Activated CD8-positive, alpha-beta T cell treated with anti-CD3 and anti-CD28 coated beads for 36 hours (primary cell): ENCODE measurements around the gene PCDHGB6. TPM values are rescaled to one million over a fixed set of nuclear protein-coding genes. Genes with fewer than 3 reads are reported as not detected.
"Not testable (repeated sequence)": the region's sequence is repeated elsewhere in the genome, so short reads cannot be mapped to it uniquely, and the experiment has no call there.

ENCODE experiments used
- ATAC-seq: fragments of 200-7000 bp; cut with Tn5 transposase; one replicate; pipeline ENCODE4 v1.10.0; 2021; ENCODE audit warnings: mild to moderate bottlenecking, moderate library complexity
- CTCF ChIA-PET: fragments of 350-600 bp; sonication (Branson Sonifier 250); formaldehyde crosslinking; loops from one replicate; lab custom pipeline; 2021; ENCODE audit warnings: antibody characterized with exemption; lab: Charles Lee
- POLR2A ChIA-PET: fragments of 350-600 bp; sonication (Branson Sonifier 250); formaldehyde crosslinking; loops from one replicate; lab custom pipeline; 2021; ENCODE audit warnings: antibody characterized with exemption; lab: Charles Lee
- DNase-seq: peaks from one replicate; pipeline ENCODE4 v3.0.0-alpha.2; 2020
- H3K27ac Mint-ChIP-seq: one replicate; pipeline ENCODE4 v1.8.0; 2021; ENCODE audit warnings: mild to moderate bottlenecking, mixed read lengths
- H3K27me3 Mint-ChIP-seq: one replicate; pipeline ENCODE4 v1.8.0; 2021; ENCODE audit warnings: mixed read lengths
- H3K36me3 Mint-ChIP-seq: one replicate; pipeline ENCODE4 v1.8.0; 2021; ENCODE audit warnings: low read depth, mixed read lengths
- H3K4me1 Mint-ChIP-seq: one replicate; pipeline ENCODE4 v1.8.0; 2021; ENCODE audit warnings: low read depth, mixed read lengths
- H3K4me3 Mint-ChIP-seq: one replicate; pipeline ENCODE4 v1.8.0; 2021; ENCODE audit warnings: mild to moderate bottlenecking, moderate library complexity, mixed read lengths
- H3K9me3 Mint-ChIP-seq: one replicate; pipeline ENCODE4 v1.8.0; 2021; ENCODE audit warnings: mixed read lengths
- intact Hi-C: fragments of 100-400 bp; cut with micrococcal nuclease; formaldehyde crosslinking; loops from one replicate; pipeline ENCODE4 v1.10.0; 2022
- total RNA-seq, 2 experiments: library from RNA; stranded (reverse); gene quantifications; one replicate each; pipeline ENCODE4 v1.2.3, GENCODE V29; 2021
- TF ChIP-seq, protein P1 (sequence below): fragments of 200-600 bp; IDR thresholded peaks from one replicate; pipeline ENCODE4 v1.8.0; 2022; ENCODE audit warnings: antibody characterized with exemption, mild to moderate bottlenecking

The PCDHGB6 gene
- total RNA-seq, 2 experiments from 2014 or later = 0.09 TPM; not detected in 1

DNA sequence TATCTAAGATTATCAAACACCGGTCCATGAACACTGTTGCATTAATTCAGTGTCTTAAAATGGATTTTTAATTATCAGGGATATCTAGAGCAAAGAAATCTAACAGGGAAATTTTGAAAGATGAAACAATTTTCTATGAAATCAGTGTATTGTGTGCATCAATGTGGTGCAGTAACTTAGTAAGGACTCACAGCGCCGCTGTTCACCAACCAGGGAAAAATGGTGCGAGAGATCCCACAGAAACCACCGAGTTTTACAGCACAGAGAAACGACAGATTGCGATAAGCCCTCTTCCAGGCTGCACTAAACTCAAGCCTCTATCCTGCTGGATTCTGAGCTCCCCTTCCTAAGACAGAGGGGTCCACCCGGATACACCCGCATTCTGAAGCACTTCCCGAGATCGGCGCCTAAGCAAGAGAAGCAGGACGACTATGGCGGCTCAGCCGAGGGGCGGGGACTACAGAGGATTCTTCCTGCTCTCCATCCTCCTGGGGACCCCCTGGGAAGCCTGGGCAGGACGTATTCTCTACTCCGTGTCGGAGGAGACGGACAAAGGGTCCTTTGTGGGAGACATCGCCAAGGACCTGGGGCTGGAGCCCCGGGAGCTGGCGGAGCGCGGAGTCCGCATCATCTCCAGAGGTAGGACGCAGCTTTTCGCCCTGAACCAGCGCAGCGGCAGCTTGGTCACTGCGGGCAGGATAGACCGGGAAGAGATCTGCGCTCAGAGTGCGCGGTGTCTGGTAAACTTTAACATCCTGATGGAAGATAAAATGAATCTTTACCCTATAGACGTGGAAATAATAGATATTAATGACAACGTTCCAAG lies 25.1 kb upstream of the PCDHGB6 start, which contains the start of gene PCDHGA7:
Gene PCDHGA7 (plus strand): TSS at position 274 of the 826 bp plus-strand sequence. CDS start 158 bp downstream, at position 432.
- intact Hi-C loops = no loop called here

DNA sequence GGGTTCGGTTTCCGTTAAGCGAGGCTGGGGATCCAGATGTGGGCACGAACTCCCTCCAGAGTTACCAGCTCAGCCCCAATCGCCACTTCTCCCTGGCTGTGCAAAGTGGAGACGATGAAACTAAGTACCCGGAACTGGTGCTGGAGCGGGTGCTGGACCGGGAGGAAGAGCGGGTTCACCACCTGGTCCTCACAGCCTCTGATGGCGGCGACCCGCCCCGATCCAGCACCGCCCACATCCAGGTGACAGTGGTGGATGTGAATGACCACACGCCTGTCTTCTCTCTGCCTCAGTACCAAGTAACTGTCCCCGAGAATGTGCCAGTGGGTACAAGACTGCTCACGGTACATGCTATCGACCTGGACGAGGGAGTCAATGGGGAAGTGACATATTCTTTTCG lies 24.5 kb upstream of the PCDHGB6 start:
- CTCF ChIA-PET = interaction anchor here (0.8 kb wide), 1 partner anchor 13 kb away, joined by 3 read pairs; no protein-coding TSS in a partner anchor
- no peak overlapping the region for H3K4me3 Mint-ChIP-seq
- peaks cover 22% of the 10 kb centered on the region for H3K9me3 Mint-ChIP-seq

More for the DNA sequence above, 25.1 kb upstream of the PCDHGB6 start, which contains the start of gene PCDHGA7:
- POLR2A ChIA-PET = no interaction called here
- H3K27ac Mint-ChIP-seq = no peak within 1 kb of the TSS
- peaks cover 7% of the 10 kb centered on the region for H3K36me3 Mint-ChIP-seq
- CTCF ChIA-PET = interaction anchor here (0.8 kb wide), 1 partner anchor 14 kb away, joined by 3 read pairs; no protein-coding TSS in a partner anchor
- TF ChIP-seq, protein P1, sequence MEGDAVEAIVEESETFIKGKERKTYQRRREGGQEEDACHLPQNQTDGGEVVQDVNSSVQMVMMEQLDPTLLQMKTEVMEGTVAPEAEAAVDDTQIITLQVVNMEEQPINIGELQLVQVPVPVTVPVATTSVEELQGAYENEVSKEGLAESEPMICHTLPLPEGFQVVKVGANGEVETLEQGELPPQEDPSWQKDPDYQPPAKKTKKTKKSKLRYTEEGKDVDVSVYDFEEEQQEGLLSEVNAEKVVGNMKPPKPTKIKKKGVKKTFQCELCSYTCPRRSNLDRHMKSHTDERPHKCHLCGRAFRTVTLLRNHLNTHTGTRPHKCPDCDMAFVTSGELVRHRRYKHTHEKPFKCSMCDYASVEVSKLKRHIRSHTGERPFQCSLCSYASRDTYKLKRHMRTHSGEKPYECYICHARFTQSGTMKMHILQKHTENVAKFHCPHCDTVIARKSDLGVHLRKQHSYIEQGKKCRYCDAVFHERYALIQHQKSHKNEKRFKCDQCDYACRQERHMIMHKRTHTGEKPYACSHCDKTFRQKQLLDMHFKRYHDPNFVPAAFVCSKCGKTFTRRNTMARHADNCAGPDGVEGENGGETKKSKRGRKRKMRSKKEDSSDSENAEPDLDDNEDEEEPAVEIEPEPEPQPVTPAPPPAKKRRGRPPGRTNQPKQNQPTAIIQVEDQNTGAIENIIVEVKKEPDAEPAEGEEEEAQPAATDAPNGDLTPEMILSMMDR = no peak
- peaks cover 20% of the 10 kb centered on the region for H3K9me3 Mint-ChIP-seq
- H3K27me3 Mint-ChIP-seq = peaks cover 60% of the 10 kb centered on the region
- ATAC-seq = no peak
- no peak within 1 kb of the TSS for H3K4me3 Mint-ChIP-seq
- H3K4me1 Mint-ChIP-seq = no peaks in the 10 kb centered on the region
- DNase-seq = no peak

DNA sequence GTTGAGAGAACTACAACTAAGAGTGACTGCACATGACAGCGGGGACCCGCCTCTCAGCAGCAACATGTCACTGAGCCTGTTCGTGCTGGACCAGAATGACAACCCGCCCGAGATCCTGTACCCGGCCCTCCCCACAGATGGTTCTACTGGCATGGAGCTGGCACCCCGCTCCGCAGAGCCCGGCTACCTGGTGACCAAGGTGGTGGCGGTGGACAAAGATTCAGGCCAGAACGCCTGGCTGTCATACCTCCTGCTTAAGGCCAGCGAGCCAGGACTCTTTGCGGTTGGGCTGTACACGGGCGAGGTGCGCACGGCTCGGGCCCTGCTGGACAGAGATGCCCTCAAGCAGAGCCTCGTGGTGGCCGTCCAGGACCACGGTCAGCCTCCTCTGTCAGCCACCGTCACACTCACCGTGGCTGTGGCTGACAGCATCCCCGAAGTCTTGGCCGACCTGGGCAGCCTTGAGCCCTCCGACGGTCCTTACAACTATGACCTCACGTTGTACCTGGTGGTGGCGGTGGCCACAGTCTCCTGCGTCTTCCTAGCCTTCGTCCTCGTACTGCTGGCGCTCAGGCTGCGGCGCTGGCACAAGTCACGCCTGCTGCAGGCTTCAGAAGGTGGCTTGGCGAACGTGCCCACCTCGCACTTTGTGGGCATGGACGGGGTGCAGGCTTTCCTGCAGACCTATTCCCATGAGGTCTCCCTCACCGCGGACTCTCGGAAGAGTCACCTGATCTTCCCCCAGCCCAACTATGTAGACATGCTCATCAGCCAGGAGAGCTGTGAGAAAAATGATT lies 23.2 kb upstream of the PCDHGB6 start:
- Mint-ChIP-seq H3K4me3 (no peak overlapping the region), H3K36me3 (peaks cover 11% of the 10 kb centered on the region), H3K27ac (no peak overlapping the region), H3K27me3 (peaks cover 68% of the 10 kb centered on the region), H3K4me1 (peaks cover 2% of the 10 kb centered on the region), H3K9me3 (peaks cover 31% of the 10 kb centered on the region)
- DNase-seq = no peak
- ChIA-PET POLR2A (no interaction called here), CTCF (no interaction called here)
- TF ChIP-seq, protein P1 = no peak
- ATAC-seq = no peak
- intact Hi-C loops = no loop called here

More for the DNA sequence above, 24.5 kb upstream of the PCDHGB6 start:
- Mint-ChIP-seq H3K36me3 (peaks cover 7% of the 10 kb centered on the region), H3K4me1 (no peaks in the 10 kb centered on the region), H3K27ac (no peak overlapping the region), H3K27me3 (peaks cover 62% of the 10 kb centered on the region)
- ATAC-seq (no peak), DNase-seq (no peak)
- TF ChIP-seq, protein P1 = no peak
- POLR2A ChIA-PET = no interaction called here
- intact Hi-C loops = no loop called here

GRCh38 chr5:141387557-141388311 lies 20.1 kb upstream of the PCDHGB6 start, which contains the start of gene PCDHGB4:
Gene PCDHGB4 (plus strand): TSS chr5:141387698. CDS start chr5:141387885, 187 bp downstream.
- Mint-ChIP-seq H3K36me3 (peaks cover 16% of the 10 kb centered on the region), H3K27me3 (peaks cover 67% of the 10 kb centered on the region), H3K9me3 (peaks cover 39% of the 10 kb centered on the region)
- ATAC-seq (peak; percentile 69), DNase-seq (peak; percentile 30)
- POLR2A ChIA-PET = interaction anchor here (0.7 kb wide), 1 partner anchor 591 kb away, joined by 3 read pairs; no protein-coding TSS in a partner anchor
- H3K4me3 Mint-ChIP-seq, H3K27ac Mint-ChIP-seq, H3K4me1 Mint-ChIP-seq, intact Hi-C loops: not testable (repeated sequence)
- CTCF ChIA-PET = interaction anchor here (0.8 to 1.5 kb wide), 8 partner anchors 9 to 170 kb away, joined by 3 to 5 read pairs (median 4); partner anchors contain the start of genes PCDHGA12, PCDHGB3 and PCDHGB5
